SH-SY5Y (cell line): Measurements from ENCODE around the gene SLC9A7.

Experiments used
- GATA2 ChIP-seq: IDR thresholded peaks from 2 replicates; pipeline ENCODE4 v1.6.1; 2011; ENCODE audit warnings: mild to moderate bottlenecking, low read depth, low read length
- GATA3 ChIP-seq: IDR thresholded peaks from 2 replicates; pipeline ENCODE4 v1.6.1; 2011; ENCODE audit warnings: low read depth, mild to moderate bottlenecking, low read length, moderate library complexity

DNA sequence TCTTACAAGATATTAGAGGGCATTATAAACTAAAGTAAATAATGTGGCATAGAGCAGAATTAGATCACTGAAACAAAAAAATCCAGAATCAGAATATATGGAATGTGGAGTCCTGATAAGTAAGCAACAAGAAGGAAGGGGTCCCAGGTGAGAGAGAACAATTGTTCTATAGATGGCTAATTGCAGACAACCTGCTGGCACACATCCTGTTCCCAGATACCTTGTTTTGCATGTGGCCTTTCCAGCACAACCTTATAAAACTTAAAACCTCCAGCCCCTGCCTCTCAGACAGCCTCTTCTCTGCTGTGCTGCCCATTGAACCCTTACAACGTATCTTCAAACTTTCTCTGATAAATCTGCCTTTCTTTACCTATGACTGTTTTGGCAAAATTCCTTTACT is 209.0 kb downstream of the SLC9A7 start:
- TF ChIP-seq GATA2 (no peak), GATA3 (no peak)
